ENCODE results near the gene BGN.

BGN gene

DNA sequence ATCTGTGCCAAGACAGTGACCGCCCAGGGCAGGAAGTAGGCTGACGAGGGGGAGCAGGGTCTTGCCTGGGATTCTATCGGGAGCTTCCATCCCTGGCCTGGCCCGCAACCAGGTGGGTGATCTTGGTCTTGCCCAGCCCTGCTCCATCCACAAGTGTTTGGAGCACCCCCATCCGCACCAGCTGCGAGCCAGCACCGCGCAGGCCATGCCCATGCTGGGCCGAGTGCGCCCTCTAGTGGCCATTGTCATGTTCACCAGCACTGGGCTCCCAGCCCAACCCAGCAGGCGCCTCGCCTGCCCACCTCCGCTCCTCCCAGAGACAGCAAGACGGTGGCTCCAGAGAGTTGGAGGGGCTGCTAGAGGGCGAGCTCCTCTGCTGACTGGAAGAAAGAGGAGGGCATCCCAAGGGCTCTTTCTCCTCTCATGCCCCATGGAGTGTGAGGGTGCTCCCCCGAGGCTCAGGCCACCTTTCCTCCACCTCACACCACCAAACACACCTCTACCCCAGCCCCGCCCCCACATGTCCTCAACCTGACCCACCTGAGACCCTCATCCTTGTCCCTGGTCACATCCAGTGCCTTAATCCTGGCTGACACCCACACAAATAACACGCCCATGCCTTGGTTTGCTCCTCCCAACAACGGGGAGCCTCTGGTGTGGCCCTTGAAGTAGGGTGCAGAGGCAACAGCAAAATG is 12.9 kb downstream of the BGN start:
- H3K27ac ChIP-seq (ENCODE audit: low read length) = no peak overlapping the region
- no peaks in the 10 kb centered on the region for H3K9me3 ChIP-seq (ENCODE audit: control insufficient read depth in 2 of 2, low read length in 2 of 2)
- no peak overlapping the region for H3K9ac ChIP-seq (ENCODE audit: low read length in 2 of 2)
- no peak overlapping the region for H3K4me3 ChIP-seq (ENCODE audit: low read length in 2 of 2)
- H3K36me3 ChIP-seq (ENCODE audit: control insufficient read depth in 2 of 2, insufficient read depth in 2 of 2, low read length in 2 of 2) = no peaks in the 10 kb centered on the region
- H3K4me1 ChIP-seq (ENCODE audit: control insufficient read depth, insufficient read depth, low read length) = peaks cover 7% of the 10 kb centered on the region
- H3K27me3 ChIP-seq (ENCODE audit: control insufficient read depth in 1 of 2, insufficient read depth in 2 of 2, low read length in 2 of 2) = peaks cover 0 to 9% of the 10 kb centered on the region in 2 donors

- H3K27ac ChIP-seq (ENCODE audit: low read length) = no peak overlapping the region
- no peak overlapping the region for H3K4me3 ChIP-seq (ENCODE audit: low read length in 2 of 2)
Observed at GRCh38 chrX:153509592-153509991, 14.8 kb downstream of the BGN start.

GRCh38 chrX:153510383-153510782 is 15.6 kb downstream of the BGN start:
- Histone ChIP-seq H3K4me3 (ENCODE audit: low read length in 2 of 2) (no peak overlapping the region), H3K4me1 (ENCODE audit: control insufficient read depth, insufficient read depth, low read length) (peaks cover 7% of the 10 kb centered on the region), H3K27me3 (ENCODE audit: control insufficient read depth in 1 of 2, insufficient read depth in 2 of 2, low read length in 2 of 2) (peaks cover 0 to 11% of the 10 kb centered on the region in 2 donors), H3K36me3 (ENCODE audit: control insufficient read depth in 2 of 2, insufficient read depth in 2 of 2, low read length in 2 of 2) (no peaks in the 10 kb centered on the region), H3K27ac (ENCODE audit: low read length) (no peak overlapping the region), H3K9me3 (ENCODE audit: control insufficient read depth in 2 of 2, low read length in 2 of 2) (no peaks in the 10 kb centered on the region), H3K9ac (ENCODE audit: low read length in 2 of 2) (no peak overlapping the region)

More at GRCh38 chrX:153509592-153509991, 14.8 kb downstream of the BGN start:
- no peak overlapping the region for H3K9ac ChIP-seq (ENCODE audit: low read length in 2 of 2)
- H3K36me3 ChIP-seq (ENCODE audit: control insufficient read depth in 2 of 2, insufficient read depth in 2 of 2, low read length in 2 of 2) = no peaks in the 10 kb centered on the region
- H3K9me3 ChIP-seq (ENCODE audit: control insufficient read depth in 2 of 2, low read length in 2 of 2) = no peaks in the 10 kb centered on the region
- peaks cover 7% of the 10 kb centered on the region for H3K4me1 ChIP-seq (ENCODE audit: control insufficient read depth, insufficient read depth, low read length)
- peaks cover 0 to 9% of the 10 kb centered on the region in 2 donors for H3K27me3 ChIP-seq (ENCODE audit: control insufficient read depth in 1 of 2, insufficient read depth in 2 of 2, low read length in 2 of 2)

DNA sequence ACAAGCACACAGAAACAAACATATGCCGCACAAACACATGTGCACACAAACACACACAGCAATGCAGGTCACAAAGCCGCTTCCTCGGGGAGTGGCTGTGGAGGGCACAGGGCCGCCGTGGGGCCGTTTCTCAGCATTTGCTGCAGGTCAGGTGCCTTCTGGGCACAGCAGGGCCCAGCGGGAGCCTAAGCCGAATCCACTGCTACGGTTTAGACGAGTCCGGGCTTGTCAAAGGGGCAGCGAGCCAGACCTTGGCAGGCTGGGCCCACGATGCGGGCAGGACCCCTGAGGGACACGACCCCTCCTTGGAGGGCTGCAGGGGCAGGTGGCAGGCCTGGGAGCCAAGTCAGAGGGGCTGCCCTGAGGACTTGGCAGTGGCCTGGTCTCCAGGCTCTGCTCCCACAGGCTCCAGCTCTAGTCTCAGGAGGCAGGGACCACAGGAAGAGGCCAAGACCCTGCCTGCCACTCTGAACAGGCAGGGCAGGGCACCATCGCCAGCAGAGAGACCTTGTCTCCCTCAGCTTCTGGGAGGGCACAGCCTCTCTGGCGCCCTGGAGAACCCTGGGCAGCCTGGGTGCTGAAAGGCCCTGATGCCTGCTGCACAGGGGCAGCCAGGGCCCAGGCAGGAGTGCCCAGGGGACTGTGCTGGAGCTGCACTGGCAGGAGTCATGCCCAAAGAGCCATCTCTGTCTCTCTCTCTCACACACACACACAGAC is 17.2 kb downstream of the BGN start:
- Histone ChIP-seq H3K36me3 (ENCODE audit: control insufficient read depth in 2 of 2, insufficient read depth in 2 of 2, low read length in 2 of 2) (no peaks in the 10 kb centered on the region), H3K9me3 (ENCODE audit: control insufficient read depth in 2 of 2, low read length in 2 of 2) (no peaks in the 10 kb centered on the region), H3K27ac (ENCODE audit: low read length) (no peak overlapping the region), H3K4me3 (ENCODE audit: low read length in 2 of 2) (no peak overlapping the region), H3K4me1 (ENCODE audit: control insufficient read depth, insufficient read depth, low read length) (peaks cover 7% of the 10 kb centered on the region), H3K9ac (ENCODE audit: low read length in 2 of 2) (no peak overlapping the region), H3K27me3 (ENCODE audit: control insufficient read depth in 1 of 2, insufficient read depth in 2 of 2, low read length in 2 of 2) (peaks cover 5 to 18% of the 10 kb centered on the region in 2 donors)

DNA sequence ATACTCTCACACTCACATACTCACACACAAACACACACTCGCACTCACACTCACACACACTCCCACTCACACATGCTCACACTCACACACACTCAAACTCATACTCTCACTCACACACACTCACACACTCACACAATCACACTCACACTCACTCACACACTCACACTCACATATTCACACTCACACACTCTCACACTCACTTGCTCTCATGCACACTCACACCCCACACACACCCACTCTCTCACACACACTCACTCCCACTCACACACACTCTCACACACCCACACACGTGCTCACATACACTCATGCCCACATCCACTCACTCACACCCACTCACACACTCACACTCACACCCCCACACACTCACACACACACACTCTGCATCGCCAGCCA is 17.7 kb downstream of the BGN start:
- H3K9ac ChIP-seq (ENCODE audit: low read length in 2 of 2) = no peak overlapping the region
- no peaks in the 10 kb centered on the region for H3K9me3 ChIP-seq (ENCODE audit: control insufficient read depth in 2 of 2, low read length in 2 of 2)
- no peaks in the 10 kb centered on the region for H3K36me3 ChIP-seq (ENCODE audit: control insufficient read depth in 2 of 2, insufficient read depth in 2 of 2, low read length in 2 of 2)
- H3K4me3 ChIP-seq (ENCODE audit: low read length in 2 of 2) = no peak overlapping the region
- H3K27me3 ChIP-seq (ENCODE audit: control insufficient read depth in 1 of 2, insufficient read depth in 2 of 2, low read length in 2 of 2) = peaks cover 7 to 16% of the 10 kb centered on the region in 2 donors
- H3K27ac ChIP-seq (ENCODE audit: low read length) = no peak overlapping the region
- H3K4me1 ChIP-seq (ENCODE audit: control insufficient read depth, insufficient read depth, low read length) = peaks cover 4% of the 10 kb centered on the region

- H3K36me3 ChIP-seq (ENCODE audit: control insufficient read depth in 2 of 2, insufficient read depth in 2 of 2, low read length in 2 of 2) = no peaks in the 10 kb centered on the region
Observed at GRCh38 chrX:153513265-153513664, 18.5 kb downstream of the BGN start.

GRCh38 chrX:153514259-153514658 is 19.5 kb downstream of the BGN start:
- Histone ChIP-seq H3K4me1 (ENCODE audit: control insufficient read depth, insufficient read depth, low read length) (peaks cover 2% of the 10 kb centered on the region), H3K4me3 (ENCODE audit: low read length in 2 of 2) (no peak overlapping the region), H3K27ac (ENCODE audit: low read length) (no peak overlapping the region), H3K27me3 (ENCODE audit: control insufficient read depth in 1 of 2, insufficient read depth in 2 of 2, low read length in 2 of 2) (peaks cover 15 to 26% of the 10 kb centered on the region in 2 donors), H3K9ac (ENCODE audit: low read length in 2 of 2) (no peak overlapping the region), H3K36me3 (ENCODE audit: control insufficient read depth in 2 of 2, insufficient read depth in 2 of 2, low read length in 2 of 2) (no peaks in the 10 kb centered on the region), H3K9me3 (ENCODE audit: control insufficient read depth in 2 of 2, low read length in 2 of 2) (no peaks in the 10 kb centered on the region)

More at GRCh38 chrX:153513265-153513664, 18.5 kb downstream of the BGN start:
- Histone ChIP-seq H3K9ac (ENCODE audit: low read length in 2 of 2) (no peak overlapping the region), H3K9me3 (ENCODE audit: control insufficient read depth in 2 of 2, low read length in 2 of 2) (no peaks in the 10 kb centered on the region), H3K4me1 (ENCODE audit: control insufficient read depth, insufficient read depth, low read length) (no peaks in the 10 kb centered on the region), H3K4me3 (ENCODE audit: low read length in 2 of 2) (no peak overlapping the region), H3K27me3 (ENCODE audit: control insufficient read depth in 1 of 2, insufficient read depth in 2 of 2, low read length in 2 of 2) (peaks cover 9 to 18% of the 10 kb centered on the region in 2 donors), H3K27ac (ENCODE audit: low read length) (no peak overlapping the region)

- Histone ChIP-seq H3K9ac (ENCODE audit: low read length in 2 of 2) (no peak overlapping the region), H3K4me3 (ENCODE audit: low read length in 2 of 2) (no peak overlapping the region), H3K36me3 (ENCODE audit: control insufficient read depth in 2 of 2, insufficient read depth in 2 of 2, low read length in 2 of 2) (no peaks in the 10 kb centered on the region), H3K27ac (ENCODE audit: low read length) (no peak overlapping the region), H3K9me3 (ENCODE audit: control insufficient read depth in 2 of 2, low read length in 2 of 2) (no peaks in the 10 kb centered on the region), H3K27me3 (ENCODE audit: control insufficient read depth in 1 of 2, insufficient read depth in 2 of 2, low read length in 2 of 2) (peaks cover 17 to 25% of the 10 kb centered on the region in 2 donors), H3K4me1 (ENCODE audit: control insufficient read depth, insufficient read depth, low read length) (peaks cover 2% of the 10 kb centered on the region)
Observed at GRCh38 chrX:153515435-153515834, 20.7 kb downstream of the BGN start.

GRCh38 chrX:153516073-153516472 is 21.3 kb downstream of the BGN start:
- peaks cover 2% of the 10 kb centered on the region for H3K4me1 ChIP-seq (ENCODE audit: control insufficient read depth, insufficient read depth, low read length)
- H3K27ac ChIP-seq (ENCODE audit: low read length) = no peak overlapping the region
- H3K27me3 ChIP-seq (ENCODE audit: control insufficient read depth in 1 of 2, insufficient read depth in 2 of 2, low read length in 2 of 2) = peaks cover 20 to 28% of the 10 kb centered on the region in 2 donors
- no peaks in the 10 kb centered on the region for H3K36me3 ChIP-seq (ENCODE audit: control insufficient read depth in 2 of 2, insufficient read depth in 2 of 2, low read length in 2 of 2)
- no peaks in the 10 kb centered on the region for H3K9me3 ChIP-seq (ENCODE audit: control insufficient read depth in 2 of 2, low read length in 2 of 2)
- no peak overlapping the region for H3K4me3 ChIP-seq (ENCODE audit: low read length in 2 of 2)
- H3K9ac ChIP-seq (ENCODE audit: low read length in 2 of 2) = no peak overlapping the region

DNA sequence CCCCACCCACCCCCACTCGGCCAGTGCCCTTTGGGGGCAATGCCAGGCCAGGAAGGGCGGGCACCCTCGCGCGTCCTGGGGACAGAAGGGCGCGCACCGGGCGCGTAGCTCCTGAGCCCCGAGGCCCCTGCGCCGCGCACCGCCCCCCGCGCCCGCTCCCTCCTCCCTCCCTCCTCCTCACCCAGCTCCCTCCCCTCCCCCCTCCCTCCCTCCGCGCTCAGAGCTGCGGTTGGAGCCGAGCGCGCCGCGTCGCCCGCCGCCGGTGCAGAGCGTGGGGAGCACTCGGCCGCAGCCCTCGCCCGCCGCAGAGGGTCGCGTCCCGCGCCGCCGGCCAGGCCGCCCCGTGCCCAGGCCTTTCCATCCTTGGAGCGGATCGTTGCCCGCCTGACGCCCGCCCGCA is 22.6 kb downstream of the BGN start, which contains the start of gene ATP2B3:
Gene ATP2B3, plus strand, starts transcription at position 220 of the 400 bp plus-strand sequence. CDS start 18,606 bp downstream, outside the sequence.
- Histone ChIP-seq H3K9ac (ENCODE audit: low read length in 2 of 2) (no peak within 1 kb of the TSS), H3K4me3 (ENCODE audit: low read length in 2 of 2) (peak within 1 kb of the TSS in 1 of 2 donors; percentile 29), H3K27me3 (ENCODE audit: control insufficient read depth in 1 of 2, insufficient read depth in 2 of 2, low read length in 2 of 2) (peaks cover 20 to 39% of the 10 kb centered on the region in 2 donors), H3K4me1 (ENCODE audit: control insufficient read depth, insufficient read depth, low read length) (peaks cover 2% of the 10 kb centered on the region), H3K36me3 (ENCODE audit: control insufficient read depth in 2 of 2, insufficient read depth in 2 of 2, low read length in 2 of 2) (no peaks in the 10 kb centered on the region), H3K27ac (ENCODE audit: low read length) (no peak within 1 kb of the TSS), H3K9me3 (ENCODE audit: control insufficient read depth in 2 of 2, low read length in 2 of 2) (no peaks in the 10 kb centered on the region)

Measured in stomach smooth muscle (tissue), 2 donors.